B cell (primary cell): ENCODE measurements around the gene SLC17A1. TPM values are rescaled to one million over a fixed set of nuclear protein-coding genes. Genes with fewer than 3 reads are reported as not detected.
A peak's percentile ranks its signal among the peaks of the same experiment; 100 is the strongest.
"Not testable (repeated sequence)": the region's sequence is repeated elsewhere in the genome, so short reads cannot be mapped to it uniquely, and the experiment has no call there.

ENCODE experiments used
- ATAC-seq: fragments of 200-7000 bp; cut with Tn5 transposase; one replicate; pipeline ENCODE4 v1.10.0; 2021; ENCODE audit warnings: low read depth, mild to moderate bottlenecking, moderate number of reproducible peaks, moderate library complexity
- CTCF ChIA-PET: fragments of 350-600 bp; sonication (Branson Sonifier 250); formaldehyde crosslinking; loops from one replicate; lab custom pipeline; 2021; ENCODE audit warnings: antibody characterized with exemption, inconsistent platforms; lab: Charles Lee
- POLR2A ChIA-PET: fragments of 350-600 bp; sonication (Branson Sonifier 250); formaldehyde crosslinking; loops from one replicate; lab custom pipeline; 2021; ENCODE audit warnings: antibody characterized with exemption; lab: Charles Lee
- DNase-seq: peaks from one replicate; pipeline ENCODE4 v3.0.0; 2013
- H2AFZ ChIP-seq: 2 replicates; pipeline ENCODE4 v1.6.1; 2012; ENCODE audit warnings: mild to moderate bottlenecking, low read depth, low read length; ENCODE audit not compliant: insufficient read depth, poor library complexity, severe bottlenecking
- H3K27ac ChIP-seq, 2 donors: 1 replicate in 1 of 2; 2 replicates in 1 of 2; pipeline ENCODE4 v1.5.1; 2012 to 2013; ENCODE audit warnings: low read length in 2 of 2, mild to moderate bottlenecking in 2 of 2, moderate library complexity in 1 of 2
- H3K27me3 ChIP-seq, 4 experiments: fragments of 200-600 bp in 1 of 4; sonication (generic) in 1 of 4; replicated peaks in 1 of 4; 1 replicate in 2 of 4; 2 replicates in 2 of 4; pipeline versions ENCODE4 v1.6.1 to v1.7.0; 2013 to 2016; ENCODE audit warnings: low read length in 3 of 4, mild to moderate bottlenecking in 2 of 4, mixed read lengths in 1 of 4, moderate library complexity in 1 of 4; ENCODE audit not compliant: insufficient read depth in 4 of 4, control insufficient read depth in 3 of 4; ENCODE audit errors: control extremely low read depth in 1 of 4
- H3K36me3 ChIP-seq, 2 experiments: replicated peaks in 1 of 2; 1 replicate in 1 of 2; 2 replicates in 1 of 2; pipeline versions ENCODE4 v1.6.1 to v1.7.1; 2013; ENCODE audit warnings: low read length in 1 of 2; ENCODE audit not compliant: insufficient read depth in 2 of 2, control insufficient read depth in 1 of 2; ENCODE audit errors: control extremely low read depth in 1 of 2, extremely low read depth in 1 of 2
- H3K4me1 ChIP-seq, 2 donors: fragments of 200-600 bp in 1 of 2; sonication (generic) in 1 of 2; 1 replicate in 1 of 2; 2 replicates in 1 of 2; pipeline versions ENCODE4 v1.5.1 to v1.6.1; 2013 to 2017; ENCODE audit warnings: low read length in 2 of 2; ENCODE audit not compliant: control insufficient read depth in 2 of 2, insufficient read depth in 2 of 2
- H3K4me2 ChIP-seq: replicated peaks from 2 replicates; pipeline ENCODE3; 2012; ENCODE audit warnings: mild to moderate bottlenecking, low read depth, low read length; ENCODE audit not compliant: poor library complexity, severe bottlenecking
- H3K4me3 ChIP-seq, 5 experiments: fragments of 200-600 bp in 1 of 5; sonication (generic) in 1 of 5; 1 replicate in 3 of 5; 2 replicates in 2 of 5; pipeline versions ENCODE4 v1.5.1 to v1.7.0; 2011 to 2016; ENCODE audit warnings: low read length in 4 of 5, mild to moderate bottlenecking in 4 of 5, low read depth in 2 of 5, control low read depth in 1 of 5, moderate library complexity in 1 of 5; ENCODE audit not compliant: insufficient read depth in 1 of 5; ENCODE audit errors: control extremely low read depth in 1 of 5, extremely low read depth in 1 of 5
- H3K79me2 ChIP-seq: fragments of 200-600 bp; sonication (generic); one replicate; pipeline ENCODE4 v1.6.0; 2016; ENCODE audit warnings: low read length; ENCODE audit not compliant: control insufficient read depth, insufficient read depth
- H3K9ac ChIP-seq: fragments of 200-600 bp; sonication (generic); 2 replicates; pipeline ENCODE4 v1.6.1; 2017; ENCODE audit warnings: mild to moderate bottlenecking, low read length, moderate library complexity
- H3K9me3 ChIP-seq, 3 donors: one replicate each; pipeline versions ENCODE4 v1.6.1 to v1.7.1; 2013; ENCODE audit warnings: low read length in 2 of 3; ENCODE audit not compliant: control insufficient read depth in 2 of 3, insufficient read depth in 1 of 3; ENCODE audit errors: control extremely low read depth in 1 of 3
- H4K20me1 ChIP-seq: 2 replicates; pipeline ENCODE4 v1.6.0; 2012; ENCODE audit warnings: mild to moderate bottlenecking, low read length; ENCODE audit not compliant: insufficient read depth, control insufficient read depth, poor library complexity, severe bottlenecking
- H3K27ac Mint-ChIP-seq: one replicate; pipeline ENCODE4 v1.8.0; 2021; ENCODE audit warnings: mixed read lengths
- H3K27me3 Mint-ChIP-seq: one replicate; pipeline ENCODE4 v1.8.0; 2021; ENCODE audit warnings: mixed read lengths
- H3K4me1 Mint-ChIP-seq: one replicate; pipeline ENCODE4 v1.8.0; 2021; ENCODE audit warnings: mixed read lengths
- H3K4me3 Mint-ChIP-seq: one replicate; pipeline ENCODE4 v1.8.0; 2021; ENCODE audit warnings: mixed read lengths
- H3K9me3 Mint-ChIP-seq: one replicate; pipeline ENCODE4 v1.8.0; 2022; ENCODE audit warnings: mixed read lengths; ENCODE audit not compliant: insufficient read depth
- EZH2 ChIP-seq: IDR thresholded peaks from 2 replicates; pipeline ENCODE4 v1.6.1; 2012; ENCODE audit warnings: borderline replicate concordance, low read depth, mild to moderate bottlenecking, moderate library complexity, low read length; ENCODE audit not compliant: insufficient read depth, poor library complexity, severe bottlenecking
- WGBS: methylation state at CpG from one replicate; pipeline ENCODE4 v1.1.5; 2013; ENCODE audit warnings: missing lambda C conversion rate; ENCODE audit not compliant: insufficient coverage; 5-methylcytosine and 5-hydroxymethylcytosine counted together
- intact Hi-C: fragments of 100-400 bp; cut with micrococcal nuclease; formaldehyde crosslinking; loops from one replicate; pipeline ENCODE4 v1.10.0; 2022
- polyA plus RNA-seq: library from polyadenylated mRNA; depleted of rRNA; stranded (reverse); fragments of >200 nt; gene quantifications from 2 replicates; pipeline ENCODE4 v1.2.3, GENCODE V29; 2012
- total RNA-seq, 2 donors: library from RNA; stranded (reverse); fragments of 120-200 nt in 1 of 2; gene quantifications; 1 replicate in 1 of 2; 2 replicates in 1 of 2; pipeline versions ENCODE4 v1.2.3 to v1.2.4, GENCODE V29; 2013 to 2022
- TF ChIP-seq, protein P1 (sequence below): fragments of 200-600 bp; IDR thresholded peaks from one replicate; pipeline ENCODE4 v1.8.0; 2022; ENCODE audit warnings: antibody characterized with exemption, mild to moderate bottlenecking

The SLC17A1 gene
- total and polyA plus RNA-seq, 2 donors (not counting 1 experiment from before 2014, with no cell fraction given), result not detected

DNA sequence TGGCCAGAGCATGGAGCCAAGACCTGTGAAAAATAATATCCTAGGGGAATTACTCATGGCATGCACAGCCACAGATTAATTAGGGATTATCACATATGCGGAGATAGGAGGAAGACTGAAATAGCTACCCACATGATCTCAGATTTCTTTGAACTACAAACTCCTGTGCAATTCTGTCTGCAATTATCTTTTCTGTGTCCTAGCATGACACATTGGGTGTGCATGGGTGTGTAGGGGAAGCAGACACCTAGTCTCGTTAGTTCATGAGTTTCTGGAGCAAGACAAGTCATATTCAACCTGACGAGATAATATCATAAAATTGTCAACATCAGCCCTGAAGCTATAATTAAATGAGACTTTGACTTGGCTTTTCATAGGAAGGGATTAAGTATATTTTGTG lies 80.9 kb downstream of the SLC17A1 start:
- Mint-ChIP-seq H3K4me1 (peaks cover 5% of the 10 kb centered on the region), H3K9me3 (no peaks in the 10 kb centered on the region), H3K27me3 (peaks cover 3% of the 10 kb centered on the region), H3K27ac (no peak overlapping the region), H3K4me3 (no peak overlapping the region)
- Histone ChIP-seq H3K4me1 (peaks cover 5% of the 10 kb centered on the region in 2 donors), H2AFZ (no peak overlapping the region), H3K27ac (no peak overlapping the region), H4K20me1 (no peaks in the 10 kb centered on the region), H3K4me2 (no peak overlapping the region), H3K4me3 (no peak overlapping the region), H3K36me3 (no peaks in the 10 kb centered on the region), H3K9ac (no peak overlapping the region), H3K27me3 (no peaks in the 10 kb centered on the region), H3K9me3 (no peaks in the 10 kb centered on the region), H3K79me2 (no peaks in the 10 kb centered on the region)
- ATAC-seq (no peak), DNase-seq (no peak)
- TF ChIP-seq, protein P1, sequence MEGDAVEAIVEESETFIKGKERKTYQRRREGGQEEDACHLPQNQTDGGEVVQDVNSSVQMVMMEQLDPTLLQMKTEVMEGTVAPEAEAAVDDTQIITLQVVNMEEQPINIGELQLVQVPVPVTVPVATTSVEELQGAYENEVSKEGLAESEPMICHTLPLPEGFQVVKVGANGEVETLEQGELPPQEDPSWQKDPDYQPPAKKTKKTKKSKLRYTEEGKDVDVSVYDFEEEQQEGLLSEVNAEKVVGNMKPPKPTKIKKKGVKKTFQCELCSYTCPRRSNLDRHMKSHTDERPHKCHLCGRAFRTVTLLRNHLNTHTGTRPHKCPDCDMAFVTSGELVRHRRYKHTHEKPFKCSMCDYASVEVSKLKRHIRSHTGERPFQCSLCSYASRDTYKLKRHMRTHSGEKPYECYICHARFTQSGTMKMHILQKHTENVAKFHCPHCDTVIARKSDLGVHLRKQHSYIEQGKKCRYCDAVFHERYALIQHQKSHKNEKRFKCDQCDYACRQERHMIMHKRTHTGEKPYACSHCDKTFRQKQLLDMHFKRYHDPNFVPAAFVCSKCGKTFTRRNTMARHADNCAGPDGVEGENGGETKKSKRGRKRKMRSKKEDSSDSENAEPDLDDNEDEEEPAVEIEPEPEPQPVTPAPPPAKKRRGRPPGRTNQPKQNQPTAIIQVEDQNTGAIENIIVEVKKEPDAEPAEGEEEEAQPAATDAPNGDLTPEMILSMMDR, result no peak
- TF ChIP-seq EZH2, result no peak
- intact Hi-C loops, result no loop called here
- CTCF ChIA-PET, result interaction anchor here (1.1 to 3.0 kb wide), 2 partner anchors 23 to 32 kb away, joined by 3 to 9 read pairs; no protein-coding TSS in a partner anchor
- WGBS, result no CpG with 5 or more reads among the region's 3 CpGs
- POLR2A ChIA-PET, result no interaction called here

DNA sequence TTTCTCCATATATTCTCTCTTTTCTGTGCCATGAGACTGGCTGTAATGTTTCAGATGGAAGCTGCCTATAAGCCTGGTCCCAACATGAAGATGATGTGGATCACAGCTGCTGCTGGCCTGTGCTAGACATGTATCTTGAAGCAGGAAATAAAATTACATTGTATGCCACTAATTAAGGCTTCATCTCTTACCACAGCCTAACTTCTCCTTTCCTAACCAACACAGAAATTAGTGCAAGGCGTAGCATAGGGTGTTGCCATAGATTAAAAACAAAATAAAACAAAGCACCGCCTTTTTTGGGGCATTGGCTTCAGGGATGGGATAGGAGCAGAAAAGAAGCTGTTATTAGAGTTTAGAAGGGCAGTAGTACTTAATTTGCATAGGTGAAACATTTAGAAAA lies 82.0 kb downstream of the SLC17A1 start:
- no peak for TF ChIP-seq EZH2
- TF ChIP-seq, protein P1, result no peak
- no CpG with 5 or more reads among the region's 2 CpGs for WGBS

DNA sequence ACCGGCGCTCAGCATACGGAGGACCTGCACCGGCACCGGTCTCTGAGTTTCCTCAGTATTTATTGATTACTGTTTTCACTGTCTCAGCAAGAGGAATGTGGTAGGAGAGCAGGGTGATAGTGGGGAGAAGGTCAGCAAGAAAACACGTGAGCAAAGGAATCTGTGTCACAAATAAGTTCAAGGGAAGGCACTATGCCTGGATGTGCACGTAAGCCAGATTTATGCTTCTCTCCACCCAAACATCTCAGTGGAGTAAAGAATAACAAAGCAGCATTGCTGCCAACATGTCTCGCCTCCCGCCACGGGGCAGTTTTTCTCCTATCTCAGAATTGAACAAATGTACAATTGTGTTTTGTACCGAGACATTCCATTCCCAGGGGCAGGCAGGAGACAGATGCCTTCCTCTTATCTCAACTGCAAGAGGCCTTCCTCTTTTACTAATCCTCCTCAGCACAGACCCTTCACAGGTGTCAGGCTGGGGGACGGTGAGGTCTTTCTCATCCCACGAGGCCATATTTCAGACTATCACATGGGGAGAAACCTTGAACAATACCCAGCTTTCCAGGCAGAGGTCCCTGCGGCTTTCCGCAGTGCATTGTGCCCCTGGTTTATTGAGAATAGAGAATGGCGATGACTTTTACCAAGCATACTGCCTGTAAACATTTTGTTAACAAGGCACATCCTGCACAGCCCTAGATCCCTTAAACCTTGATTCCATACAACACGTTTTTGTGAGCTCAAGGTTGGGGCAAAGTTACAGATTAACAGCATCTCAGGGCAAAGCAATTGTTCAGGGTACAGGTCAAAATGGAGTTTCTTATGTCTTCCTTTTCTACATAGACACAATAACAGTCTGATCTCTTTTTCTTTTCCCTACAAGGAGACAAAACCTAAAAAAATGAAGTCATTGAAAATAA lies 83.0 kb downstream of the SLC17A1 start:
- ATAC-seq, H3K4me1 Mint-ChIP-seq, CTCF ChIA-PET, H3K4me2 ChIP-seq, H2AFZ ChIP-seq, H3K27ac ChIP-seq, H3K79me2 ChIP-seq, intact Hi-C loops, H3K27ac Mint-ChIP-seq, H3K36me3 ChIP-seq, H3K27me3 Mint-ChIP-seq, H3K9me3 ChIP-seq, H4K20me1 ChIP-seq, H3K27me3 ChIP-seq, H3K4me3 ChIP-seq, H3K4me3 Mint-ChIP-seq, H3K9me3 Mint-ChIP-seq, H3K9ac ChIP-seq, DNase-seq, H3K4me1 ChIP-seq, POLR2A ChIA-PET: not testable (repeated sequence)
- WGBS, result 81% methylated on average over 5 of the region's 17 CpGs

More for the DNA sequence above, 82.0 kb downstream of the SLC17A1 start:
- peaks cover 5% of the 10 kb centered on the region in 2 donors for H3K4me1 ChIP-seq
- no peak overlapping the region for H3K27ac ChIP-seq
- peak; percentile 45 for ATAC-seq
- Mint-ChIP-seq H3K27ac (no peak overlapping the region), H3K27me3 (no peaks in the 10 kb centered on the region), H3K9me3 (no peaks in the 10 kb centered on the region), H3K4me1 (peaks cover 5% of the 10 kb centered on the region), H3K4me3 (no peak overlapping the region)
- no peaks in the 10 kb centered on the region for H3K79me2 ChIP-seq
- no peaks in the 10 kb centered on the region for H4K20me1 ChIP-seq
- no peaks in the 10 kb centered on the region for H3K36me3 ChIP-seq
- H3K27me3 ChIP-seq, result no peaks in the 10 kb centered on the region
- ChIA-PET POLR2A (no interaction called here), CTCF (interaction anchor here (0.6 to 3.0 kb wide), 2 partner anchors 31 to 68 kb away, joined by 3 to 9 read pairs; no protein-coding TSS in a partner anchor)
- no peak overlapping the region for H3K4me3 ChIP-seq
- intact Hi-C loops, result no loop called here
- no peak overlapping the region for H3K9ac ChIP-seq
- H2AFZ ChIP-seq, result no peak overlapping the region
- H3K9me3 ChIP-seq, result no peaks in the 10 kb centered on the region
- no peak overlapping the region for H3K4me2 ChIP-seq
- peak; percentile 46 for DNase-seq
